Measurements from ENCODE around the gene IL12A. TPM values are rescaled to one million over a fixed set of nuclear protein-coding genes. Genes with fewer than 3 reads are reported as not detected.

Gene IL12A
- total RNA-seq, 1 experiment from 2014 or later: not detected

GRCh38 chr3:160035757-160036156, 47.1 kb downstream of the IL12A start:
- ChIA-PET POLR2A (no interaction called here), CTCF (no interaction called here)
- TF ChIP-seq CTCF (IDR thresholded peaks at IDR 0.05) (no peak), POLR2AphosphoS5 (IDR thresholded peaks at IDR 0.05; ENCODE audit: low read depth, low read length) (no peak), REST (IDR thresholded peaks at IDR 0.05; ENCODE audit: insufficient read depth in 1 of 2, low read depth in 2 of 2, low read length in 1 of 2) (no peak), SIN3A (IDR thresholded peaks at IDR 0.05; ENCODE audit: borderline replicate concordance, insufficient read depth, low read depth, low read length) (no peak)
- ATAC-seq (no peak), DNase-seq (ENCODE audit: low read depth, low spot score) (no peak)
- Histone ChIP-seq H3K4me3 (ENCODE audit: low read depth in 2 of 2, low read length in 2 of 2) (no peak overlapping the region), H3K36me3 (ENCODE audit: control insufficient read depth, insufficient read depth, low read length) (no peaks in the 10 kb centered on the region), H3K9me3 (ENCODE audit: control insufficient read depth, insufficient read depth, low read depth, low read length) (no peaks in the 10 kb centered on the region), H3K27me3 (ENCODE audit: control insufficient read depth, insufficient read depth, low read length) (peaks cover 22% of the 10 kb centered on the region), H3K4me1 (ENCODE audit: control insufficient read depth, insufficient read depth, low read length) (no peaks in the 10 kb centered on the region), H3K27ac (ENCODE audit: low read length) (no peak overlapping the region)
- intact Hi-C loops (cut with micrococcal nuclease; ENCODE audit: unreplicated experiment): no loop called here
- in situ Hi-C loops (cut with HindIII; ENCODE audit: low pct_unique_long_range_greater_than_20kb, low sequenced_read_pairs): no loop called here
- no TSS peak for BruUV-seq (replicated peaks)

GRCh38 chr3:160038862-160039562, 50.4 kb downstream of the IL12A start:
- intact Hi-C loops (cut with micrococcal nuclease; ENCODE audit: unreplicated experiment): no loop called here

More at GRCh38 chr3:160038862-160039562, 50.4 kb downstream of the IL12A start:
- TF ChIP-seq TCF7L2 (IDR thresholded peaks at IDR 0.05; ENCODE audit: low read depth, low read length): no peak
- no peak for TF ChIP-seq CTCF (IDR thresholded peaks at IDR 0.05)
- TF ChIP-seq POLR2AphosphoS5 (IDR thresholded peaks at IDR 0.05; ENCODE audit: low read depth, low read length): no peak
- peak overlapping the region; percentile 9 to 16; a peak in 2 of 4 replicates for H3K4me3 ChIP-seq (ENCODE audit: low read depth in 2 of 2, low read length in 2 of 2)
- ATAC-seq (peak; percentile 76), DNase-seq (ENCODE audit: low read depth, low spot score) (no peak)
- no peaks in the 10 kb centered on the region for H3K36me3 ChIP-seq (ENCODE audit: control insufficient read depth, insufficient read depth, low read length)
- H3K27ac ChIP-seq (ENCODE audit: low read length): no peak overlapping the region
- peaks cover 24% of the 10 kb centered on the region for H3K27me3 ChIP-seq (ENCODE audit: control insufficient read depth, insufficient read depth, low read length)
- ChIA-PET POLR2A (no interaction called here), CTCF (interaction anchor here (0.5 to 0.6 kb wide), 2 partner anchors 8 to 12 kb away, joined by 3 to 4 read pairs; no protein-coding TSS in a partner anchor)
- H3K4me1 ChIP-seq (ENCODE audit: control insufficient read depth, insufficient read depth, low read length): no peaks in the 10 kb centered on the region
- BruUV-seq (replicated peaks): no TSS peak
- in situ Hi-C loops (cut with HindIII; ENCODE audit: low pct_unique_long_range_greater_than_20kb, low sequenced_read_pairs): no loop called here
- H3K9me3 ChIP-seq (ENCODE audit: control insufficient read depth, insufficient read depth, low read depth, low read length): no peaks in the 10 kb centered on the region; the same call in 1 of the 2 replicates

Data from Panc1 (cell line).